HG02938 (cell line): ENCODE data around the gene NES.

ENCODE experiments used
- ATAC-seq: cut with Tn5 transposase; IDR thresholded peaks from one replicate; pipeline ENCODE4 v1.9.1; 2021; ENCODE audit warnings: mild to moderate bottlenecking, moderate library complexity; ENCODE audit not compliant: unreplicated experiment

NES gene

GRCh38 chr1:156664767-156665411, 12.3 kb downstream of the NES start:
- ATAC-seq, result no peak

DNA sequence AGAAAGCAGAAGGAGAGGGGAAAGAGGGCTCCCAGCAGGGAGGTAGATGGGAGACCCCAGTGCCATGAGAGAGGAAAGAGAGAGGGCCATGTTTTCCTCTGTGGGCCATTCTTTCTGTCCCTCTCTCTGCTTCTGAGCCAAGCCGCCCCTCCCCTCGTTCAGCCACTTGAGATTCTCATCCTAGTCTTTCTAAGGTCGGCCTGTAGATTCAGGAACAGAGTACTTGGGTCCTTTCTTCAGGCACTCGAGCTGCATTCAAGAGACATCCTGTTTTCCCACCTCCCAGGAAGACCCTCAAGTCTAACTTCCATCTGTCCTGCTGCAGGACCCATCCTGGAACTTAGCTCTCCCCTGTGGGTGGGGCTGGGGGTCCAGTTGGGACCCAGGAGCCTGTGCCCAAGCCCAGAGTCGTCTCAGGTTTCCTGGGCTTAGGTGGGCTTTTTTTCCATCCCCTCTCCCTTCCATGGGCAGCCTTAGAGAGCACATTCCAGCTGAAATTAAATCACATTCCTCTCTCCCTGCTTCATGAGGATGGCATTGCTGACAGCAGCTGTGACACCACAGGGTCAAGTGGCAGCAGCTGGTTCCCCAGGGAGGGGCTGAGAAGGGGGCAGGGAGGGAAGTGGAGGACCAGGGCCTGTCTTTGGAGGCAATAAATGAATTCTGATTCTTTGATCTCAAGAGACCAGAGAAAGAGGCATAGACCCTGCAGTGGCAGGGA, 13.0 kb downstream of the NES start:
- ATAC-seq, result no peak

DNA sequence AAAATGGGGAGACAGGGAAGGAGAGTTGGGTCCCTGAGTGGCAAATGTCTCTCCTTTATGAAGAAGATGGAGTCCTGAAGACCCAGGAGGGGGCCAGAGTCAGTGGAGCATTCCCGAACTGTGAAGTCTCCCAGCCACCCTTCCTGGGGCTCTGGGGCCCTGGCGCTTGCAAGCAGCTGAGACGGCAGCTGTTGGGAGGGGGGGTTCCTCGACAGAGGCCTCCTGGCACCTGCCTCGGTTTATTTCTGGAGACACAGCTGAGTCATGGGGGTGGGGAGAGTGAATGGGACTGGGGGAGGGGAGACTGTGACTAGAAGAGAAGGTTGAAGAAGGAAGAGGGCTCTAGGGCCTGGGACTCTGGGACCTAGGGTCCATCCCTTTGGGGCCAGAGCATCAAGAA, 14.0 kb downstream of the NES start:
- ATAC-seq, result no peak

GRCh38 chr1:156662800-156663055, 14.5 kb downstream of the NES start:
- ATAC-seq, result no peak

DNA sequence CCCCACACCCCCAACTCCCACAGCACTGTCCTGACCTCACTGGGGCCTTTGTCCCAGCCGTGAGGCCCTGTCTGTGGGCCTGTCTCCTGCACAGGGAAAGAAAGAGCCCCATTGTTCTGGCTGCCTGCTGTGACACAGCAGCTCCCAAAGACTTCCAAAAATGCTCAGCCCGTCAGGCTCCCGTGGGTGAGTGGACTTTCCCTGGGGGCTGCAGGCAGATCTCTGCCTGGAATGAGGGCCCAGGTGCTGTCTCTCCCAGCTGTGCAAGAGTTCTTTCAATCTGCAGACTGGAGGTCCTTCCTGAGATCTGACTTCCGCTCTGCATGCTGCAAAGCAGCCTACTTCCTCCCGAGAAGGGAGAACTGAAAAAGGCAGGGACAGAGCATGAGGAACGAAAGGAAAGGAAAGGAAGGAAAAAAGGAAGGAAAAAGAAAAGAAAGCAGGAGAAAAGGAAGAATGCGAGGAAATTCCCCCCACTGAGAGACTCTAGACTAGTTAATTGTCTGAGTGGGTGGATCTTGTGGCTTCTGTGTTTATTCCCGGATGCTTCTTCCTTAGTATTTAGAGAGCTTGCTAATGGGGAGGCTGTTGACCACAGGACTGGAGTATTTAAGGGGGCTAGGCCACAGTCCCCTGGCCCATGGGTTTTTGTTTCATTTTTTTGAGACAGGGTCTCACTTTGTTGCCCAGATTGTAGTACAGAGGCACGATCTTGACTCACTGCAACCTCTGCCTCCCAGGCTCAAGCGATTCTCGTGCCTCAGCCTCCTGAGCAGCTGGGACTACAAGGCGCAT, 15.0 kb downstream of the NES start:
- no peak for ATAC-seq

GRCh38 chr1:156660752-156661112, 16.5 kb downstream of the NES start:
- no peak for ATAC-seq

- ATAC-seq, result peak; percentile 44
Observed at GRCh38 chr1:156659988-156660751, 17.0 kb downstream of the NES start.

GRCh38 chr1:156659661-156659987, 17.6 kb downstream of the NES start:
- ATAC-seq, result no peak

DNA sequence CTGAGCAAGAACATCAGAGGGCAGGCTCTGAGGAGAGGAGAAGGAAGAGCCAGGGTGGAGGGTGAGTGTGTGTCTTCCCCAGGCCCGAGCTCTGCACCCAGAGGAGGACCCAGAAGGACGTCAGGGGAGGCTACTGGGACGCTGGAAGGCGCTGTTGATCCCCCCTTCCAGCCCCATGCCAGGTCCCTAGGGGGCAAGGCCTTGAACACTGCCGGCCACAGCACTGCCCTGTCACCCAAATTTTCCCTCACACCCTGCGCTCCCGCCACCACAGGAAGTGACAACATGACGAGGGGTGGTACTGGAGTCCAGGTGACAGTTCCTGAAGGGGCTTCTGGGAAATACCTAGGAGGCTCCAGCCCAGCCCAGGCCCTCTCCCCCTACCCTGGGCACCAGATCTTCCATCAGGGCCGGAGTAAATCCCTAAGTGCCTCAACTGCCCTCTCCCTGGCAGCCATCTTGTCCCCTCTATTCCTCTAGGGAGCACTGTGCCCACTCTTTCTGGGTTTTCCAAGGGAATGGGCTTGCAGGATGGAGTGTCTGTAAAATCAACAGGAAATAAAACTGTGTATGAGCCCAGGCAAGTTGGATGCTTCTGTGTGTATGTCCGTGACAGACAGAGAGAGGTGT, 18.1 kb downstream of the NES start:
- ATAC-seq, result no peak

GRCh38 chr1:156658496-156658895, 18.7 kb downstream of the NES start:
- no peak for ATAC-seq

DNA sequence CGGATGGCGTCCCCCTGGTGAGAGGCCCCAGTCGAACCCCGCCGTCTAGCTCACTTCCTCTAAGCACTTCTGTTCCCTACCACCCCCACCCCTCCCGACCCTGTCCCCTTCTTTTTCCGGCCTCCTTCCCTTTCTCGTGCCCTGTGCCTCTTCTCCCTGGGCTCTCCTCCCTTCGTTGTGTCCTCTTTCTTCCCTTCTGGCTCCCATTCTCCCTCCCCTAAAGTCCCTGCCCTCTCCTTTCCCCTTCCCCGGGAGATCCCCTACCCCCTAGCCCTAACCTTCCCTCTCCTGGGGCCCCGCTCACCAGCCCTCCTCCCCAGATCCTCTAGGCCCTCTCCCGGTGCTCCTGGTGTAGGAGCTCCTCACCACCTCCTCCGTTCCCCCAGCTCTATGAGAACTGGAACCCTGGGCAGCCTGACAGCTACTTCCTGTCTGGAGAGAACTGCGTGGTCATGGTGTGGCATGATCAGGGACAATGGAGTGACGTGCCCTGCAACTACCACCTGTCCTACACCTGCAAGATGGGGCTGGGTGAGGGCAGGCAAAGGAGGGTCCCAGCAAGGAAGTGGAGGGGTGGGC, 19.4 kb downstream of the NES start:
- no peak for ATAC-seq

- no peak for ATAC-seq
Observed at GRCh38 chr1:156656806-156657740, 20.1 kb downstream of the NES start.

DNA sequence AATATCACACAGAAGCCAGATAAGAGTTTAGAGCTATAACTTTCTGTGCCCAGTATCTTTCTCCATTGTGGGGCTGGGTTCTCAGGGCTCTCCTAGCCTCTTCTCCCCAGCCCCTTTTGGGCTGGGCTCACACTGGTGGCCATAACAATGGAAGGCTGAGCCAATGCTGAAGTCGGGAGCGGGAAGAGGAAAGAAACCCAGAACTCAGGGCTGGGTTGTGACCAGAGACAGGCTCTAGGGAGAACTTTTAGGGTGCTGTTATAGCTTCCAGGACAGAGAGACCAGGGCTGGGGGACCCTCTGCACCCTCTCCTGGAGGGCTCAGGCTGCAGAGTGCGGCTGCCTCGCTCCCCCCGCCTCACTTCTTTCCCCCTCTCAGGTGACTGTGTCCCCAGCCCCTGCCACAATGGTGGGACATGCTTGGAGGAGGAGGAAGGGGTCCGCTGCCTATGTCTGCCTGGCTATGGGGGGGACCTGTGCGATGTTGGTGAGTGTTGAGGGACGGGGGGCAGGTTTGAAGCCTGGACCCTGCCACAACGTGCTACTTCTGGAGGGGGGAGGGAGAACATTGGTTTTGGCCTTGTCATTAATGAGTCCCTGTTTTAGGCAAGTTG, 21.2 kb downstream of the NES start:
- no peak for ATAC-seq

- no peak for ATAC-seq
Observed at GRCh38 chr1:156655151-156655903, 21.9 kb downstream of the NES start.

DNA sequence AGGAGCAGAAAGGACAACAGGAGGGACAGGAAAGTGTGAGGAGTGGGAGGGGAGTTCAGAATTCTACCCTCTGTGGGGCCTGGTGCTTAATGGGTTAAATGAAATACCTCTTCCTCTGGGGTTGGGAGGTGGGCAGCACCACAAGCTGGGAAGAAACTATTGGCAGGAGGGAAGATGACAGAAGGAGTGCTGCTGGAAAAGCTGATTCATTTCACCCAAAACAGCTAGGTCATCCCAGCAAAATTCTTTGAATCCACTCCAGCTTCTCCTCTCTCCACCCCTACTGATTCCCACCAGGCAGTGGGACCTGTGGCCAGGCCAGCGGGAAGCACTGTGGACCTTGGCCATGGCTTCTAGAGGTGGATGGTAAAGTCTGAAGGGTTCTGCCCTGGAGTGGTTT, 22.5 kb downstream of the NES start:
- no peak for ATAC-seq

DNA sequence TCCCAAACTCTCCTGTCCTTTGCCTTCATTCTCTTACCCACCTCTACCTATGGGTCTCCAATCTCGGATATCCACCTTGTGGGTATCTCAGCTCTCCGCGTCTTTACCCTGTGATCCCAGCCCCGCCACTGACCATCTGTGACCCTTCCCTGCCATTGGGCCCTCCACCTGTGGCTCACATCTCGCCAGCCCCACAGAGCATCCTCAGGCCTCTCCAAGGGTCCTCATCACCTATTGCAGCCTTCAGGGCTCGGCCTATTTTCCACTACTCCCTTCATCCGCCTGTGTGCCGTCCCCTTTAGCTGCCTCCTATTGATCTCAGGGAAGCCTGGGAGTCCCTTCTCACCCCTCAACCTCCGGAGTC, 24.2 kb downstream of the NES start:
- no peak for ATAC-seq

- no peak for ATAC-seq
Observed at GRCh38 chr1:156652131-156652991, 24.8 kb downstream of the NES start.

DNA sequence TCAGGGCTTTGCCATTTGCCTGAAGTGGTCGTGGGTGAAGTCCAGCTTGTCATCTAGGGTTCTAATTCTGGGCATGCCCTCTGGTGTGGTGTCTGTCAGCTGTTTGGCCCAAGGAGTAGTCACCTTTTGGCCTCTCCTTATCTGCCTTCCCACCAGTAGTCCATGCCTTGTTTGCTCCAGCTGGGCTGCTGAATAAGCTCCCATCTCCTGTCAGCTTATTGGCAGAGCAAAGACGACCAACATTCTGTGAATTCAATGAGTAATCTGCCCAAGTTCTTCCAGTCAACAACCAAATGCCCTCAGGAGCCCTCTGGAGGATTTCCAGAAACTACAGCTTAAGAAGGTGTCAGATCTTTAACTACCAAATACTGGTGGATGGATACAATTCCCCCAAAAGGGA, 28.3 kb downstream of the NES start:
- ATAC-seq, result no peak
